SK-N-SH (cell line): ENCODE results near the gene MRPL23.

ENCODE experiments used
- CTCF ChIP-seq: fragments of 200-600 bp; sonication (generic); IDR thresholded peaks from 2 replicates; pipeline ENCODE4 v1.6.1; 2017; ENCODE audit warnings: antibody characterized with exemption, mild to moderate bottlenecking, moderate library complexity
- GABPA ChIP-seq: IDR thresholded peaks from 2 replicates; pipeline ENCODE4 v1.4.0; 2012; ENCODE audit warnings: low read depth, mild to moderate bottlenecking
- TEAD4 ChIP-seq: IDR thresholded peaks from 2 replicates; pipeline ENCODE4 v1.4.0; 2012; ENCODE audit warnings: mild to moderate bottlenecking, borderline replicate concordance; ENCODE audit not compliant: insufficient read depth

GRCh38 chr11:1936072-1936780, 10.9 kb upstream of the MRPL23 start:
- TF ChIP-seq CTCF: no peak
- TF ChIP-seq GABPA: no peak
- no peak for TF ChIP-seq TEAD4
